Measurements from ENCODE around the gene EI24. TPM values are rescaled to one million over a fixed set of nuclear protein-coding genes. Genes with fewer than 3 reads are reported as not detected.

The EI24 gene
- total and polyA plus RNA-seq, 9 of the 15 experiments (the other 6 are each of a cell fraction or from before 2014, with no cell fraction given) = 50.4 to 260 (median 168) TPM

DNA sequence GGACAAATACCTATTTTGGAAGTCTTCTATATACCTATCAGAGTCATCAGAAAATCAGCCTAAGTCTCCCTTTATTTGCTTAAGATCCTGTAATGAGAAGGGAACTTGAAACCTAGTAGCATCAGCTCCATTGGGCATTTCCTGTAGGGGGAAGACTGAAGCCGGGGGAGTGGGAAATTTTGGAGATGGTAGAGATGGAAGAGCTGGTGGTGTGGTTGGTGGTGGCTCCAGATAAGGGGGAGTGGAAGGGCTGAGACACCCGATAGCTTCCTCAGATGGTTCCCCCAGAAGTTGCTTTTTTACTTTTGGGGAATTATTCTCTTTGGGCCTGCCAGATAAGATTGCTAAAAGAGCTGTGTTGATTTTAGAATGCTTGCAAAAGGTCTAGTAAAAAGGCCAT lies 16.4 kb upstream of the EI24 start:
- CTCF ChIA-PET (ENCODE audit: low intra/inter-chr PET ratio) = no interaction called here
- intact Hi-C loops (cut with micrococcal nuclease) = loop anchor here (1.0 to 10.0 kb wide), 5 partner anchors 39 to 172 kb away; partner anchors contain the start of genes CHEK1 and STT3A
- TF ChIP-seq SIX5 (IDR thresholded peaks at IDR 0.05; ENCODE audit: borderline replicate concordance in 1 of 2, insufficient read depth in 1 of 2, low read depth in 1 of 2, low read length in 2 of 2) (no peak), MYC (IDR thresholded peaks at IDR 0.05; ENCODE audit: low read depth, low read length) (peak; percentile 42; the same call in 1 of the 2 replicates), MYC (CRISPR knock-in tag; IDR thresholded peaks at IDR 0.05; ENCODE audit: borderline replicate concordance, low read depth) (no peak), NEUROD1 (IDR thresholded peaks at IDR 0.05; ENCODE audit: borderline replicate concordance, low read depth, low read length, partially characterized antibody) (peak; percentile 68), DIDO1 (tag; IDR thresholded peaks at IDR 0.05; ENCODE audit: low read depth) (0 out of 2 replicates have a peak, but pooled peaks have one; percentile 37), OTX1 (CRISPR knock-in tag; IDR thresholded peaks at IDR 0.05) (peak; percentile 66; the same call in 1 of the 2 replicates), NFRKB (IDR thresholded peaks at IDR 0.05; ENCODE audit: low read depth) (peak; percentile 72; the same call in 1 of the 2 replicates), HSF4 (CRISPR knock-in tag; IDR thresholded peaks at IDR 0.05; ENCODE audit: borderline replicate concordance) (no peak), ASH1L (IDR thresholded peaks at IDR 0.05; ENCODE audit: borderline replicate concordance, low read depth, partially characterized antibody) (no peak), POLR2AphosphoS2 (IDR thresholded peaks at IDR 0.05; ENCODE audit: low read length) (no peak), ZNF212 (CRISPR knock-in tag; IDR thresholded peaks at IDR 0.05) (no peak), PREB (CRISPR knock-in tag; IDR thresholded peaks at IDR 0.05) (no peak), ZNF586 (CRISPR knock-in tag; conservative IDR thresholded peaks at IDR 0.05) (no peak), MYBL2 (IDR thresholded peaks at IDR 0.05; ENCODE audit: low read depth) (no peak), MYBL2 (CRISPR knock-in tag; IDR thresholded peaks at IDR 0.05; ENCODE audit: borderline replicate concordance) (no peak), ZNF512 (tag; IDR thresholded peaks at IDR 0.05) (no peak), ZKSCAN8 (CRISPR knock-in tag; IDR thresholded peaks at IDR 0.05) (peak; percentile 72; the same call in 1 of the 2 replicates), MIER1 (IDR thresholded peaks at IDR 0.05; ENCODE audit: low read depth) (no peak), RBM25 (IDR thresholded peaks at IDR 0.05; ENCODE audit: low read depth, low read length, severe bottlenecking) (no peak)
- TF ChIP-seq, protein P1, sequence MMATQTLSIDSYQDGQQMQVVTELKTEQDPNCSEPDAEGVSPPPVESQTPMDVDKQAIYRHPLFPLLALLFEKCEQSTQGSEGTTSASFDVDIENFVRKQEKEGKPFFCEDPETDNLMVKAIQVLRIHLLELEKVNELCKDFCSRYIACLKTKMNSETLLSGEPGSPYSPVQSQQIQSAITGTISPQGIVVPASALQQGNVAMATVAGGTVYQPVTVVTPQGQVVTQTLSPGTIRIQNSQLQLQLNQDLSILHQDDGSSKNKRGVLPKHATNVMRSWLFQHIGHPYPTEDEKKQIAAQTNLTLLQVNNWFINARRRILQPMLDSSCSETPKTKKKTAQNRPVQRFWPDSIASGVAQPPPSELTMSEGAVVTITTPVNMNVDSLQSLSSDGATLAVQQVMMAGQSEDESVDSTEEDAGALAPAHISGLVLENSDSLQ (IDR thresholded peaks at IDR 0.05) = no peak

More for the DNA sequence above, 16.4 kb upstream of the EI24 start:
- peak overlapping the region; percentile 57 for H3K4me2 ChIP-seq (ENCODE audit: insufficient read depth, low read length)
- H3K9ac ChIP-seq (ENCODE audit: insufficient read depth in 1 of 2, low read depth in 2 of 2, low read length in 2 of 2) = peak overlapping the region in 1 of 2 experiments; percentile 28; a peak in 2 of 4 replicates
- peak overlapping the region; percentile 21 for H2AFZ ChIP-seq (ENCODE audit: low read depth, low read length)
- POLR2A ChIA-PET = interaction anchor here (0.7 to 1.6 kb wide), 5 partner anchors 10 to 43 kb away, joined by 3 to 4 read pairs (median 3); partner anchors contain the start of gene EI24
- H3K27ac ChIP-seq (ENCODE audit: extremely low read depth, low read depth, low read length) = peak overlapping the region; percentile 69
- H3K79me2 ChIP-seq (ENCODE audit: control insufficient read depth, insufficient read depth, low read length) = no peaks in the 10 kb centered on the region
- in situ Hi-C loops (cut with MboI) = loop anchor here (10.0 kb wide), 1 partner anchor 322 kb away; no protein-coding TSS in a partner anchor
- no peaks in the 10 kb centered on the region for H3K9me1 ChIP-seq (ENCODE audit: control insufficient read depth, insufficient read depth, low read length)
- peaks cover 19 to 58% of the 10 kb centered on the region in 2 experiments for H3K4me1 ChIP-seq (replicated peaks in 1 of 2; ENCODE audit: control insufficient read depth in 2 of 2, insufficient read depth in 2 of 2, low read length in 2 of 2)
- no peaks in the 10 kb centered on the region for H3K27me3 ChIP-seq (ENCODE audit: control insufficient read depth in 2 of 2, insufficient read depth in 2 of 2, low read length in 2 of 2)
- BruUV-seq (replicated peaks) = no TSS peak
- no peaks in the 10 kb centered on the region for H3K9me3 ChIP-seq (replicated peaks; ENCODE audit: control insufficient read depth, insufficient read depth, low read depth, low read length)
- no peaks in the 10 kb centered on the region for H3K36me3 ChIP-seq (ENCODE audit: control insufficient read depth, insufficient read depth, low read length)
- FAIRE-seq = peak; percentile 76
- ATAC-seq = peak; percentile 76
- WGBS (ENCODE audit: insufficient coverage, low coverage, missing lambda C conversion rate) = 0% methylated on average over 2 of the region's 2 CpGs
- no peak overlapping the region for H3K4me3 ChIP-seq
- H4K20me1 ChIP-seq (replicated peaks; ENCODE audit: control insufficient read depth, insufficient read depth, low read length) = no peaks in the 10 kb centered on the region
- peak; percentile 85 to 94 (median 90) for DNase-seq (ENCODE audit: extremely low read depth in 1 of 4, low spot score in 3 of 4)
